Activated CD8-positive, alpha-beta T cell treated with anti-CD3 and anti-CD28 coated beads for 36 hours (primary cell): ENCODE measurements around the gene DNMT3A. TPM values are rescaled to one million over a fixed set of nuclear protein-coding genes. Genes with fewer than 3 reads are reported as not detected.

Experiments used
- ATAC-seq: fragments of 200-7000 bp; cut with Tn5 transposase; one replicate; pipeline ENCODE4 v1.10.0; 2021; ENCODE audit warnings: mild to moderate bottlenecking, moderate library complexity
- CTCF ChIA-PET: fragments of 350-600 bp; sonication (Branson Sonifier 250); formaldehyde crosslinking; loops from one replicate; lab custom pipeline; 2021; ENCODE audit warnings: antibody characterized with exemption; lab: Charles Lee
- POLR2A ChIA-PET: fragments of 350-600 bp; sonication (Branson Sonifier 250); formaldehyde crosslinking; loops from one replicate; lab custom pipeline; 2021; ENCODE audit warnings: antibody characterized with exemption; lab: Charles Lee
- DNase-seq: peaks from one replicate; pipeline ENCODE4 v3.0.0-alpha.2; 2020
- H3K27ac Mint-ChIP-seq: one replicate; pipeline ENCODE4 v1.8.0; 2021; ENCODE audit warnings: mild to moderate bottlenecking, mixed read lengths
- H3K27me3 Mint-ChIP-seq: one replicate; pipeline ENCODE4 v1.8.0; 2021; ENCODE audit warnings: mixed read lengths
- H3K36me3 Mint-ChIP-seq: one replicate; pipeline ENCODE4 v1.8.0; 2021; ENCODE audit warnings: low read depth, mixed read lengths
- H3K4me1 Mint-ChIP-seq: one replicate; pipeline ENCODE4 v1.8.0; 2021; ENCODE audit warnings: low read depth, mixed read lengths
- H3K4me3 Mint-ChIP-seq: one replicate; pipeline ENCODE4 v1.8.0; 2021; ENCODE audit warnings: mild to moderate bottlenecking, moderate library complexity, mixed read lengths
- H3K9me3 Mint-ChIP-seq: one replicate; pipeline ENCODE4 v1.8.0; 2021; ENCODE audit warnings: mixed read lengths
- intact Hi-C: fragments of 100-400 bp; cut with micrococcal nuclease; formaldehyde crosslinking; loops from one replicate; pipeline ENCODE4 v1.10.0; 2022
- total RNA-seq, 2 experiments: library from RNA; stranded (reverse); gene quantifications; one replicate each; pipeline ENCODE4 v1.2.3, GENCODE V29; 2021
- TF ChIP-seq, protein P1 (sequence below): fragments of 200-600 bp; IDR thresholded peaks from one replicate; pipeline ENCODE4 v1.8.0; 2022; ENCODE audit warnings: antibody characterized with exemption, mild to moderate bottlenecking

The DNMT3A gene
- total RNA-seq, 2 experiments from 2014 or later, result 84.8 to 97.8 TPM

- Mint-ChIP-seq H3K9me3 (no peaks in the 10 kb centered on the region), H3K27me3 (no peaks in the 10 kb centered on the region), H3K4me3 (no peak overlapping the region), H3K4me1 (peaks cover 70% of the 10 kb centered on the region), H3K36me3 (peaks cover 55% of the 10 kb centered on the region), H3K27ac (peak overlapping the region; percentile 89)
- ChIA-PET POLR2A (interaction anchor here (0.9 to 1.8 kb wide), 3 partner anchors 12 to 59 kb away, joined by 3 to 5 read pairs (median 3); no protein-coding TSS in a partner anchor), CTCF (interaction anchor here (1.0 to 4.1 kb wide), 8 partner anchors 7 to 97 kb away, joined by 3 to 26 read pairs (median 7); no protein-coding TSS in a partner anchor)
- intact Hi-C loops, result loop anchor here (5.0 to 10.0 kb wide), 2 partner anchors 33 to 246 kb away; no protein-coding TSS in a partner anchor
- ATAC-seq (no peak), DNase-seq (peak; percentile 46)
- TF ChIP-seq, protein P1, sequence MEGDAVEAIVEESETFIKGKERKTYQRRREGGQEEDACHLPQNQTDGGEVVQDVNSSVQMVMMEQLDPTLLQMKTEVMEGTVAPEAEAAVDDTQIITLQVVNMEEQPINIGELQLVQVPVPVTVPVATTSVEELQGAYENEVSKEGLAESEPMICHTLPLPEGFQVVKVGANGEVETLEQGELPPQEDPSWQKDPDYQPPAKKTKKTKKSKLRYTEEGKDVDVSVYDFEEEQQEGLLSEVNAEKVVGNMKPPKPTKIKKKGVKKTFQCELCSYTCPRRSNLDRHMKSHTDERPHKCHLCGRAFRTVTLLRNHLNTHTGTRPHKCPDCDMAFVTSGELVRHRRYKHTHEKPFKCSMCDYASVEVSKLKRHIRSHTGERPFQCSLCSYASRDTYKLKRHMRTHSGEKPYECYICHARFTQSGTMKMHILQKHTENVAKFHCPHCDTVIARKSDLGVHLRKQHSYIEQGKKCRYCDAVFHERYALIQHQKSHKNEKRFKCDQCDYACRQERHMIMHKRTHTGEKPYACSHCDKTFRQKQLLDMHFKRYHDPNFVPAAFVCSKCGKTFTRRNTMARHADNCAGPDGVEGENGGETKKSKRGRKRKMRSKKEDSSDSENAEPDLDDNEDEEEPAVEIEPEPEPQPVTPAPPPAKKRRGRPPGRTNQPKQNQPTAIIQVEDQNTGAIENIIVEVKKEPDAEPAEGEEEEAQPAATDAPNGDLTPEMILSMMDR, result no peak
Observed at GRCh38 chr2:25279091-25279651, 62.6 kb downstream of the DNMT3A start.

GRCh38 chr2:25276569-25277465 is 64.9 kb downstream of the DNMT3A start:
- H3K9me3 Mint-ChIP-seq, result no peaks in the 10 kb centered on the region
- intact Hi-C loops, result loop anchor here (5.0 to 10.0 kb wide), 2 partner anchors 35 to 248 kb away; no protein-coding TSS in a partner anchor

DNA sequence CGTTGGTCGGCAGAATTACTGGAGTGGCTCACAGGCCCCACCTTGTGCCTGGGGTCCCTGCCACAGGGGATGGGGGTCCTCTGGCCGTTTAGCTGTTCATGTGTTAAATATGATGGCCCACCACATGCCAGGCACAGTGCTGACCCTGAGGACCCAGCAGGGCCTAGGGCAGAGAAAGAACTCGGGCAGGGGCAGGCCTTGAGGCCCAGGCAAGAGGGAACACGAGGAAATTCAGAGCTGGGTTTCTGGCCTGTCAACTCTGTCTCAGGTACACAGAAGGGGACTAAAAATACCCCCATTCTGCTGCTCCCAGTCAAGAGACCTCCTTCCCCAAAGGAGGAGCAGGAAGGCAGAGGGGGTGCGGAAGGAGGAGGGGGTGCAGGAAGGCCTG is 66.2 kb downstream of the DNMT3A start:
- Mint-ChIP-seq H3K4me1 (peaks cover 64% of the 10 kb centered on the region), H3K27me3 (no peaks in the 10 kb centered on the region), H3K27ac (peak overlapping the region; percentile 96), H3K36me3 (peaks cover 60% of the 10 kb centered on the region), H3K9me3 (no peaks in the 10 kb centered on the region), H3K4me3 (peak overlapping the region; percentile 36)
- CTCF ChIA-PET, result interaction anchor here (1.3 to 4.1 kb wide), 11 partner anchors 11 to 248 kb away, joined by 3 to 26 read pairs (median 8); partner anchors contain the start of gene DNMT3A
- POLR2A ChIA-PET, result interaction anchor here (0.6 to 3.6 kb wide), 7 partner anchors 10 to 56 kb away, joined by 3 to 27 read pairs (median 13); no protein-coding TSS in a partner anchor
- TF ChIP-seq, protein P1, result no peak
- no peak for ATAC-seq
- intact Hi-C loops, result loop anchor here (5.0 to 10.0 kb wide), 2 partner anchors 37 to 249 kb away; no protein-coding TSS in a partner anchor
- peak; percentile 32 for DNase-seq

More at GRCh38 chr2:25276569-25277465, 64.9 kb downstream of the DNMT3A start:
- DNase-seq, result peak; percentile 90
- peak; percentile 66 for ATAC-seq
- TF ChIP-seq, protein P1, result peak; percentile 97
- Mint-ChIP-seq H3K36me3 (peaks cover 60% of the 10 kb centered on the region), H3K4me1 (peaks cover 76% of the 10 kb centered on the region), H3K4me3 (peak overlapping the region; percentile 57), H3K27ac (peak overlapping the region; percentile 96), H3K27me3 (no peaks in the 10 kb centered on the region)
- POLR2A ChIA-PET, result interaction anchor here (0.5 to 3.6 kb wide), 16 partner anchors 10 to 376 kb away, joined by 3 to 27 read pairs (median 4); no protein-coding TSS in a partner anchor
- CTCF ChIA-PET, result interaction anchor here (0.7 to 4.1 kb wide), 28 partner anchors 10 to 387 kb away, joined by 3 to 26 read pairs (median 5); partner anchors contain the start of gene DNMT3A

- peak overlapping the region; percentile 36 for H3K4me3 Mint-ChIP-seq
- H3K9me3 Mint-ChIP-seq, result no peaks in the 10 kb centered on the region
- H3K36me3 Mint-ChIP-seq, result peaks cover 61% of the 10 kb centered on the region
- CTCF ChIA-PET, result interaction anchor here (1.6 to 4.1 kb wide), 3 partner anchors 27 to 65 kb away, joined by 6 to 19 read pairs (median 8); no protein-coding TSS in a partner anchor
- ATAC-seq (peak; percentile 18), DNase-seq (peak; percentile 82)
- TF ChIP-seq, protein P1, result no peak
- peak overlapping the region; percentile 96 for H3K27ac Mint-ChIP-seq
- POLR2A ChIA-PET, result interaction anchor here (0.6 to 3.6 kb wide), 5 partner anchors 9 to 40 kb away, joined by 3 to 27 read pairs (median 13); no protein-coding TSS in a partner anchor
- peaks cover 60% of the 10 kb centered on the region for H3K4me1 Mint-ChIP-seq
- intact Hi-C loops, result loop anchor here (5.0 to 10.0 kb wide), 2 partner anchors 37 to 250 kb away; no protein-coding TSS in a partner anchor
- no peaks in the 10 kb centered on the region for H3K27me3 Mint-ChIP-seq
Observed at GRCh38 chr2:25274868-25275574, 66.7 kb downstream of the DNMT3A start.
